ENCODE data around the gene MPC2. TPM values are rescaled to one million over a fixed set of nuclear protein-coding genes. Genes with fewer than 3 reads are reported as not detected.
A peak's percentile ranks its signal among the peaks of the same experiment; 100 is the strongest.

Gene MPC2
- total RNA-seq, 1 experiment from 2014 or later = 42.8 TPM

DNA sequence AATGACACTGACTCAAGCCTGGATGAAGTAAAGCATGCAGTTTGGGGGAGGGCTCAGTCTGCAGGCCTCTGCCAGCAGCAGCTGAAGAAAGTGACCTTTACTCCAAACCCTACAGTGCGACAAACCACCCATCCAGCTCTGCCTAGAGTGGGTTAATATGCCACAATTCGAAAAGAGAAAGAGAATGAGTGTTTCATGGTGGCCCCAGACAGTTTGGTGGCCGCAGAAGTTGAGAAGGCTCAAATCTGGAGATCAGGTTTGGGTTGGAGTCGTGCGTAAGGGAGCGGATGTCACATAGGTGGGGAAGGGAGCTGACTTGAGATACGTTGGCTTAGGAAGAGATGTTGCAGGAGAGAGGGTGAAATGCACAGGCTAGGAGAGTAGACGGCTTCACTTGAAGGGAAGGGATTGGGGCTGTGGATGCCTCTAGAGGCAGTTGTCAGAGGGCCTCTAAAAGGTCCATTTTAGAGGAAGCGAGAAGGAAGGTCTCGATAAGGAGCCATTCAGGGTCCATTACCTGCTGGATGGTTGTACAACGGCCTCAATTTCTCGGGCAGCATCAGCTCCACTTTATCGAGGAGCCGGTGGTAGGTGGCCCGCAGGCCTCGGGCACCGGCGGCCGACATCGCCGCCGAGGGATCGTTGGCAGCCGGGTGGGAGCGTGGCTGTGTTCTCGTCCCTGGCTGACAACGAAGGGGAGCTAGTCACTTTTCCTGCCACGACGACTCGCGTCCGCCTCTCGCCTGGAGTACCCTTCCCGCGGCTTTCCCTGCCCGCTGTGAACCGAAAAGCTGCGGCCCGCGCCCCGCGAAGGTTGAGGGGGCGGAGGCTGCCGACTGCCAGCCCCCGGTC lies 1.4 kb downstream of the MPC2 start (continued):
- TF ChIP-seq, protein P1, sequence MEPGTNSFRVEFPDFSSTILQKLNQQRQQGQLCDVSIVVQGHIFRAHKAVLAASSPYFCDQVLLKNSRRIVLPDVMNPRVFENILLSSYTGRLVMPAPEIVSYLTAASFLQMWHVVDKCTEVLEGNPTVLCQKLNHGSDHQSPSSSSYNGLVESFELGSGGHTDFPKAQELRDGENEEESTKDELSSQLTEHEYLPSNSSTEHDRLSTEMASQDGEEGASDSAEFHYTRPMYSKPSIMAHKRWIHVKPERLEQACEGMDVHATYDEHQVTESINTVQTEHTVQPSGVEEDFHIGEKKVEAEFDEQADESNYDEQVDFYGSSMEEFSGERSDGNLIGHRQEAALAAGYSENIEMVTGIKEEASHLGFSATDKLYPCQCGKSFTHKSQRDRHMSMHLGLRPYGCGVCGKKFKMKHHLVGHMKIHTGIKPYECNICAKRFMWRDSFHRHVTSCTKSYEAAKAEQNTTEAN (CRISPR knock-in tag; IDR thresholded peaks at IDR 0.05) = 0 out of 2 replicates have a peak, but pooled peaks have one; percentile 41
- TF ChIP-seq, protein P2, sequence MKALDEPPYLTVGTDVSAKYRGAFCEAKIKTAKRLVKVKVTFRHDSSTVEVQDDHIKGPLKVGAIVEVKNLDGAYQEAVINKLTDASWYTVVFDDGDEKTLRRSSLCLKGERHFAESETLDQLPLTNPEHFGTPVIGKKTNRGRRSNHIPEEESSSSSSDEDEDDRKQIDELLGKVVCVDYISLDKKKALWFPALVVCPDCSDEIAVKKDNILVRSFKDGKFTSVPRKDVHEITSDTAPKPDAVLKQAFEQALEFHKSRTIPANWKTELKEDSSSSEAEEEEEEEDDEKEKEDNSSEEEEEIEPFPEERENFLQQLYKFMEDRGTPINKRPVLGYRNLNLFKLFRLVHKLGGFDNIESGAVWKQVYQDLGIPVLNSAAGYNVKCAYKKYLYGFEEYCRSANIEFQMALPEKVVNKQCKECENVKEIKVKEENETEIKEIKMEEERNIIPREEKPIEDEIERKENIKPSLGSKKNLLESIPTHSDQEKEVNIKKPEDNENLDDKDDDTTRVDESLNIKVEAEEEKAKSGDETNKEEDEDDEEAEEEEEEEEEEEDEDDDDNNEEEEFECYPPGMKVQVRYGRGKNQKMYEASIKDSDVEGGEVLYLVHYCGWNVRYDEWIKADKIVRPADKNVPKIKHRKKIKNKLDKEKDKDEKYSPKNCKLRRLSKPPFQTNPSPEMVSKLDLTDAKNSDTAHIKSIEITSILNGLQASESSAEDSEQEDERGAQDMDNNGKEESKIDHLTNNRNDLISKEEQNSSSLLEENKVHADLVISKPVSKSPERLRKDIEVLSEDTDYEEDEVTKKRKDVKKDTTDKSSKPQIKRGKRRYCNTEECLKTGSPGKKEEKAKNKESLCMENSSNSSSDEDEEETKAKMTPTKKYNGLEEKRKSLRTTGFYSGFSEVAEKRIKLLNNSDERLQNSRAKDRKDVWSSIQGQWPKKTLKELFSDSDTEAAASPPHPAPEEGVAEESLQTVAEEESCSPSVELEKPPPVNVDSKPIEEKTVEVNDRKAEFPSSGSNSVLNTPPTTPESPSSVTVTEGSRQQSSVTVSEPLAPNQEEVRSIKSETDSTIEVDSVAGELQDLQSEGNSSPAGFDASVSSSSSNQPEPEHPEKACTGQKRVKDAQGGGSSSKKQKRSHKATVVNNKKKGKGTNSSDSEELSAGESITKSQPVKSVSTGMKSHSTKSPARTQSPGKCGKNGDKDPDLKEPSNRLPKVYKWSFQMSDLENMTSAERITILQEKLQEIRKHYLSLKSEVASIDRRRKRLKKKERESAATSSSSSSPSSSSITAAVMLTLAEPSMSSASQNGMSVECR (CRISPR knock-in tag; IDR thresholded peaks at IDR 0.05; ENCODE audit: borderline replicate concordance) = no peak
- TF ChIP-seq NFYB (CRISPR knock-in tag; conservative IDR thresholded peaks at IDR 0.05; ENCODE audit: low read depth) = 0 out of 2 replicates have a peak, but pooled peaks have one; percentile 5
- TF ChIP-seq ESRRA (CRISPR knock-in tag; IDR thresholded peaks at IDR 0.05; ENCODE audit: borderline replicate concordance) = no peak
- TF ChIP-seq, protein P3, sequence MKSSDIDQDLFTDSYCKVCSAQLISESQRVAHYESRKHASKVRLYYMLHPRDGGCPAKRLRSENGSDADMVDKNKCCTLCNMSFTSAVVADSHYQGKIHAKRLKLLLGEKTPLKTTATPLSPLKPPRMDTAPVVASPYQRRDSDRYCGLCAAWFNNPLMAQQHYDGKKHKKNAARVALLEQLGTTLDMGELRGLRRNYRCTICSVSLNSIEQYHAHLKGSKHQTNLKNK (CRISPR knock-in tag; IDR thresholded peaks at IDR 0.05) = no peak
- 0 out of 2 replicates have a peak, but pooled peaks have one; percentile 33 for TF ChIP-seq NFE2L1 (CRISPR knock-in tag; IDR thresholded peaks at IDR 0.05)
- TF ChIP-seq, protein P4, sequence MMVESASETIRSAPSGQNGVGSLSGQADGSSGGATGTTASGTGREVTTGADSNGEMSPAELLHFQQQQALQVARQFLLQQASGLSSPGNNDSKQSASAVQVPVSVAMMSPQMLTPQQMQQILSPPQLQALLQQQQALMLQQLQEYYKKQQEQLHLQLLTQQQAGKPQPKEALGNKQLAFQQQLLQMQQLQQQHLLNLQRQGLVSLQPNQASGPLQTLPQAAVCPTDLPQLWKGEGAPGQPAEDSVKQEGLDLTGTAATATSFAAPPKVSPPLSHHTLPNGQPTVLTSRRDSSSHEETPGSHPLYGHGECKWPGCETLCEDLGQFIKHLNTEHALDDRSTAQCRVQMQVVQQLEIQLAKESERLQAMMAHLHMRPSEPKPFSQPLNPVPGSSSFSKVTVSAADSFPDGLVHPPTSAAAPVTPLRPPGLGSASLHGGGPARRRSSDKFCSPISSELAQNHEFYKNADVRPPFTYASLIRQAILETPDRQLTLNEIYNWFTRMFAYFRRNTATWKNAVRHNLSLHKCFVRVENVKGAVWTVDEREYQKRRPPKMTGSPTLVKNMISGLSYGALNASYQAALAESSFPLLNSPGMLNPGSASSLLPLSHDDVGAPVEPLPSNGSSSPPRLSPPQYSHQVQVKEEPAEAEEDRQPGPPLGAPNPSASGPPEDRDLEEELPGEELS (CRISPR knock-in tag; IDR thresholded peaks at IDR 0.05) = peak; percentile 26; the same call in 1 of the 2 replicates
- TF ChIP-seq IRF2 (CRISPR knock-in tag; IDR thresholded peaks at IDR 0.05; ENCODE audit: borderline replicate concordance, low read depth) = no peak
- TF ChIP-seq ZNF671 (CRISPR knock-in tag; IDR thresholded peaks at IDR 0.05) = no peak
- TF ChIP-seq, protein P5, sequence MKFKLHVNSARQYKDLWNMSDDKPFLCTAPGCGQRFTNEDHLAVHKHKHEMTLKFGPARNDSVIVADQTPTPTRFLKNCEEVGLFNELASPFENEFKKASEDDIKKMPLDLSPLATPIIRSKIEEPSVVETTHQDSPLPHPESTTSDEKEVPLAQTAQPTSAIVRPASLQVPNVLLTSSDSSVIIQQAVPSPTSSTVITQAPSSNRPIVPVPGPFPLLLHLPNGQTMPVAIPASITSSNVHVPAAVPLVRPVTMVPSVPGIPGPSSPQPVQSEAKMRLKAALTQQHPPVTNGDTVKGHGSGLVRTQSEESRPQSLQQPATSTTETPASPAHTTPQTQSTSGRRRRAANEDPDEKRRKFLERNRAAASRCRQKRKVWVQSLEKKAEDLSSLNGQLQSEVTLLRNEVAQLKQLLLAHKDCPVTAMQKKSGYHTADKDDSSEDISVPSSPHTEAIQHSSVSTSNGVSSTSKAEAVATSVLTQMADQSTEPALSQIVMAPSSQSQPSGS (CRISPR knock-in tag; IDR thresholded peaks at IDR 0.05; ENCODE audit: borderline replicate concordance, low read depth) = no peak
- TF ChIP-seq SOX15 (CRISPR knock-in tag; IDR thresholded peaks at IDR 0.05) = no peak
- TF ChIP-seq MYBL2 (CRISPR knock-in tag; IDR thresholded peaks at IDR 0.05) = peak; percentile 55; the same call in 1 of the 2 replicates
- TF ChIP-seq, protein P6, sequence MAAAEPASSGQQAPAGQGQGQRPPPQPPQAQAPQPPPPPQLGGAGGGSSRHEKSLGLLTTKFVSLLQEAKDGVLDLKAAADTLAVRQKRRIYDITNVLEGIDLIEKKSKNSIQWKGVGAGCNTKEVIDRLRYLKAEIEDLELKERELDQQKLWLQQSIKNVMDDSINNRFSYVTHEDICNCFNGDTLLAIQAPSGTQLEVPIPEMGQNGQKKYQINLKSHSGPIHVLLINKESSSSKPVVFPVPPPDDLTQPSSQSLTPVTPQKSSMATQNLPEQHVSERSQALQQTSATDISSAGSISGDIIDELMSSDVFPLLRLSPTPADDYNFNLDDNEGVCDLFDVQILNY (CRISPR knock-in tag; IDR thresholded peaks at IDR 0.05) = peak; percentile 79

All from WTC11 (cell line).